Measurements from ENCODE around the gene WDR91.

Gene WDR91

GRCh38 chr7:135166338-135166990 is 44.9 kb downstream of the WDR91 start:
- TF ChIP-seq CREB1 (IDR thresholded peaks at IDR 0.05; ENCODE audit: low read depth) (no peak), RAD21 (IDR thresholded peaks at IDR 0.05; ENCODE audit: low read depth) (no peak), MAX (IDR thresholded peaks at IDR 0.05) (no peak), USF1 (IDR thresholded peaks at IDR 0.05) (no peak), NFIC (IDR thresholded peaks at IDR 0.05) (no peak), ZBTB7A (IDR thresholded peaks at IDR 0.05; ENCODE audit: low read depth) (no peak), EP300 (IDR thresholded peaks at IDR 0.05; ENCODE audit: borderline replicate concordance) (no peak), TCF12 (IDR thresholded peaks at IDR 0.05; ENCODE audit: low read depth) (no peak), TEAD4 (IDR thresholded peaks at IDR 0.05) (no peak), REST (IDR thresholded peaks at IDR 0.05; ENCODE audit: low read depth) (no peak), YY1 (IDR thresholded peaks at IDR 0.05; ENCODE audit: low read depth) (no peak), CEBPB (IDR thresholded peaks at IDR 0.05) (no peak)

- no peak for TF ChIP-seq FOXM1 (IDR thresholded peaks at IDR 0.05; ENCODE audit: borderline replicate concordance, low read depth)
- TF ChIP-seq REST (IDR thresholded peaks at IDR 0.05; ENCODE audit: low read depth), result no peak
- no peak for TF ChIP-seq TEAD4 (IDR thresholded peaks at IDR 0.05)
- no peak for TF ChIP-seq USF1 (IDR thresholded peaks at IDR 0.05)
- no peak for TF ChIP-seq NFIC (IDR thresholded peaks at IDR 0.05)
- no peak for TF ChIP-seq YY1 (IDR thresholded peaks at IDR 0.05; ENCODE audit: low read depth)
- TF ChIP-seq CREB1 (IDR thresholded peaks at IDR 0.05; ENCODE audit: low read depth), result no peak
- TF ChIP-seq EGR1 (IDR thresholded peaks at IDR 0.05), result no peak
- no peak for TF ChIP-seq CEBPB (IDR thresholded peaks at IDR 0.05)
- TF ChIP-seq EP300 (IDR thresholded peaks at IDR 0.05; ENCODE audit: borderline replicate concordance), result no peak
- TF ChIP-seq TAF1 (IDR thresholded peaks at IDR 0.05; ENCODE audit: low read depth), result no peak
- TF ChIP-seq TCF12 (IDR thresholded peaks at IDR 0.05; ENCODE audit: low read depth), result no peak
- TF ChIP-seq ZBTB7A (IDR thresholded peaks at IDR 0.05; ENCODE audit: low read depth), result no peak
- TF ChIP-seq RAD21 (IDR thresholded peaks at IDR 0.05; ENCODE audit: low read depth), result no peak
- TF ChIP-seq MAX (IDR thresholded peaks at IDR 0.05), result no peak
Measured at GRCh38 chr7:135165862-135166261, 45.5 kb downstream of the WDR91 start.

- TF ChIP-seq CEBPB (IDR thresholded peaks at IDR 0.05), result no peak
- no peak for TF ChIP-seq EGR1 (IDR thresholded peaks at IDR 0.05)
- no peak for TF ChIP-seq TCF12 (IDR thresholded peaks at IDR 0.05; ENCODE audit: low read depth)
- TF ChIP-seq YY1 (IDR thresholded peaks at IDR 0.05; ENCODE audit: low read depth), result no peak
Measured at GRCh38 chr7:135164357-135165061, 46.8 kb downstream of the WDR91 start.

- no peak for TF ChIP-seq NFIC (IDR thresholded peaks at IDR 0.05)
- no peak for TF ChIP-seq EGR1 (IDR thresholded peaks at IDR 0.05)
- TF ChIP-seq TCF12 (IDR thresholded peaks at IDR 0.05; ENCODE audit: low read depth), result no peak
- no peak for TF ChIP-seq MAX (IDR thresholded peaks at IDR 0.05)
- TF ChIP-seq FOXM1 (IDR thresholded peaks at IDR 0.05; ENCODE audit: borderline replicate concordance, low read depth), result no peak
- no peak for TF ChIP-seq ZBTB7A (IDR thresholded peaks at IDR 0.05; ENCODE audit: low read depth)
- no peak for TF ChIP-seq YY1 (IDR thresholded peaks at IDR 0.05; ENCODE audit: low read depth)
- TF ChIP-seq REST (IDR thresholded peaks at IDR 0.05; ENCODE audit: low read depth), result no peak
- TF ChIP-seq RAD21 (IDR thresholded peaks at IDR 0.05; ENCODE audit: low read depth), result no peak
- TF ChIP-seq CEBPB (IDR thresholded peaks at IDR 0.05), result no peak
- TF ChIP-seq TEAD4 (IDR thresholded peaks at IDR 0.05), result no peak
- TF ChIP-seq TAF1 (IDR thresholded peaks at IDR 0.05; ENCODE audit: low read depth), result no peak
- no peak for TF ChIP-seq USF1 (IDR thresholded peaks at IDR 0.05)
- no peak for TF ChIP-seq EP300 (IDR thresholded peaks at IDR 0.05; ENCODE audit: borderline replicate concordance)
- no peak for TF ChIP-seq CREB1 (IDR thresholded peaks at IDR 0.05; ENCODE audit: low read depth)
Measured at GRCh38 chr7:135162382-135163001, 48.8 kb downstream of the WDR91 start.
